GM12875 (cell line): Measurements from ENCODE around the gene NAT9.

ENCODE experiments used
- H3K4me3 ChIP-seq: one replicate; pipeline ENCODE4 v1.5.1; 2011; ENCODE audit warnings: low read depth, low read length, control low read depth
- CTCF ChIP-seq: IDR thresholded peaks from 2 replicates; pipeline ENCODE4 v1.5.1; 2011; ENCODE audit warnings: low read depth, mild to moderate bottlenecking, control low read depth, inconsistent platforms, low read length, moderate library complexity, borderline replicate concordance; ENCODE audit not compliant: insufficient read depth

Gene NAT9

GRCh38 chr17:74767111-74767516, 9.0 kb downstream of the NAT9 start:
- TF ChIP-seq CTCF: no peak
- H3K4me3 ChIP-seq: no peak overlapping the region

- no peak for TF ChIP-seq CTCF
- no peak overlapping the region for H3K4me3 ChIP-seq
Observed at GRCh38 chr17:74766413-74766812, 9.7 kb downstream of the NAT9 start.

- no peak for TF ChIP-seq CTCF
- no peak overlapping the region for H3K4me3 ChIP-seq
Observed at GRCh38 chr17:74764751-74765286, 11.3 kb downstream of the NAT9 start.

GRCh38 chr17:74763565-74764387, 12.4 kb downstream of the NAT9 start:
- no peak for TF ChIP-seq CTCF
- no peak overlapping the region for H3K4me3 ChIP-seq

GRCh38 chr17:74761931-74762330, 14.2 kb downstream of the NAT9 start:
- H3K4me3 ChIP-seq: no peak overlapping the region
- TF ChIP-seq CTCF: no peak

- TF ChIP-seq CTCF: no peak
- no peak overlapping the region for H3K4me3 ChIP-seq
Observed at GRCh38 chr17:74761419-74761818, 14.7 kb downstream of the NAT9 start.
